ENCODE data around the gene TIAM2.
A peak's percentile ranks its signal among the peaks of the same experiment; 100 is the strongest.
"Not testable (repeated sequence)": the region's sequence is repeated elsewhere in the genome, so short reads cannot be mapped to it uniquely, and the experiment has no call there.

Gene TIAM2

GRCh38 chr6:155265843-155266535 lies 270.9 kb downstream of the TIAM2 start:
- H4K20me1 ChIP-seq (ENCODE audit: insufficient read depth, low read length), result no peaks in the 10 kb centered on the region
- no peaks in the 10 kb centered on the region for H3K9me2 ChIP-seq (replicated peaks; ENCODE audit: insufficient read depth, low read length)
- H3K4me2 ChIP-seq (ENCODE audit: low read depth, low read length), result no peak overlapping the region
- H3K4me1 ChIP-seq (ENCODE audit: low read length), result peaks cover 2% of the 10 kb centered on the region
- 0 out of 2 replicates have a peak, but pooled peaks cover under 1% of the 10 kb centered on the region for H3F3A ChIP-seq (ENCODE audit: insufficient read depth, low read length)
- H3K27ac ChIP-seq (ENCODE audit: low read length), result no peak overlapping the region
- no peaks in the 10 kb centered on the region for H3K79me2 ChIP-seq (ENCODE audit: low read length)
- H3K9ac ChIP-seq (ENCODE audit: low read length), result no peak overlapping the region
- H3K4me3 ChIP-seq (ENCODE audit: low read length), result no peak overlapping the region
- no peaks in the 10 kb centered on the region for H3K9me3 ChIP-seq (replicated peaks; ENCODE audit: insufficient read depth, low read length)
- TF ChIP-seq EZH2phosphoT487 (IDR thresholded peaks at IDR 0.05; ENCODE audit: low read length) (no peak), EZH2 (optimal IDR thresholded peaks at IDR 0.05; ENCODE audit: low read depth, low read length) (no peak), CTCF (IDR thresholded peaks at IDR 0.05; ENCODE audit: low read length) (no peak)
- no peak for DNase-seq
- H2AFZ ChIP-seq (ENCODE audit: low read length), result no peak overlapping the region
- no peaks in the 10 kb centered on the region for H3K36me3 ChIP-seq (replicated peaks; ENCODE audit: insufficient read depth, low read length)
- no peaks in the 10 kb centered on the region for H3K27me3 ChIP-seq (replicated peaks; ENCODE audit: insufficient read depth, low read length)

- H3K36me3 ChIP-seq (replicated peaks; ENCODE audit: insufficient read depth, low read length), result no peaks in the 10 kb centered on the region
Measured at GRCh38 chr6:155267411-155267810, 272.3 kb downstream of the TIAM2 start.

GRCh38 chr6:155268088-155268867 lies 273.2 kb downstream of the TIAM2 start:
- H3K36me3 ChIP-seq (replicated peaks; ENCODE audit: insufficient read depth, low read length); H3K9me3 ChIP-seq (replicated peaks; ENCODE audit: insufficient read depth, low read length); H3K4me3 ChIP-seq (ENCODE audit: low read length); H3K9ac ChIP-seq (ENCODE audit: low read length); H3K79me2 ChIP-seq (ENCODE audit: low read length); H3F3A ChIP-seq (ENCODE audit: insufficient read depth, low read length); H3K4me2 ChIP-seq (ENCODE audit: low read depth, low read length); H2AFZ ChIP-seq (ENCODE audit: low read length); H4K20me1 ChIP-seq (ENCODE audit: insufficient read depth, low read length); H3K27me3 ChIP-seq (replicated peaks; ENCODE audit: insufficient read depth, low read length); H3K4me1 ChIP-seq (ENCODE audit: low read length); H3K27ac ChIP-seq (ENCODE audit: low read length); H3K9me2 ChIP-seq (replicated peaks; ENCODE audit: insufficient read depth, low read length): not testable (repeated sequence)
- peak; percentile 9 for DNase-seq
- peak; percentile 31 for TF ChIP-seq CTCF (IDR thresholded peaks at IDR 0.05; ENCODE audit: low read length)

More at GRCh38 chr6:155267411-155267810, 272.3 kb downstream of the TIAM2 start:
- no peaks in the 10 kb centered on the region for H3K27me3 ChIP-seq (replicated peaks; ENCODE audit: insufficient read depth, low read length)
- H3K27ac ChIP-seq (ENCODE audit: low read length), result no peak overlapping the region
- H3K9me2 ChIP-seq (replicated peaks; ENCODE audit: insufficient read depth, low read length), result no peaks in the 10 kb centered on the region
- H3K4me2 ChIP-seq (ENCODE audit: low read depth, low read length), result no peak overlapping the region
- no peak overlapping the region for H3K4me3 ChIP-seq (ENCODE audit: low read length)
- H3K79me2 ChIP-seq (ENCODE audit: low read length), result no peaks in the 10 kb centered on the region
- H3K4me1 ChIP-seq (ENCODE audit: low read length), result no peaks in the 10 kb centered on the region
- H3K9ac ChIP-seq (ENCODE audit: low read length), result no peak overlapping the region
- no peak overlapping the region for H2AFZ ChIP-seq (ENCODE audit: low read length)
- H3K9me3 ChIP-seq (replicated peaks; ENCODE audit: insufficient read depth, low read length), result no peaks in the 10 kb centered on the region
- H4K20me1 ChIP-seq (ENCODE audit: insufficient read depth, low read length), result no peaks in the 10 kb centered on the region
- H3F3A ChIP-seq (ENCODE audit: insufficient read depth, low read length), result no peaks in the 10 kb centered on the region
- TF ChIP-seq EZH2phosphoT487 (IDR thresholded peaks at IDR 0.05; ENCODE audit: low read length), result no peak
- no peak for TF ChIP-seq CTCF (IDR thresholded peaks at IDR 0.05; ENCODE audit: low read length)
- no peak for TF ChIP-seq EZH2 (optimal IDR thresholded peaks at IDR 0.05; ENCODE audit: low read depth, low read length)
- no peak for DNase-seq

Measured in MM.1S (cell line).